B cell (primary cell): ENCODE measurements around the gene CEP55.

Experiments used
- CTCF ChIP-seq: fragments of 200-600 bp; IDR thresholded peaks from one replicate; pipeline ENCODE4 v1.8.0; 2022; ENCODE audit warnings: antibody characterized with exemption, mild to moderate bottlenecking
- EZH2 ChIP-seq: IDR thresholded peaks from 2 replicates; pipeline ENCODE4 v1.6.1; 2012; ENCODE audit warnings: borderline replicate concordance, low read depth, mild to moderate bottlenecking, moderate library complexity, low read length; ENCODE audit not compliant: insufficient read depth, poor library complexity, severe bottlenecking

- TF ChIP-seq EZH2: no peak
- no peak for TF ChIP-seq CTCF
Observed at GRCh38 chr10:93459466-93459865, 36.9 kb upstream of the CEP55 start.
